Testis (tissue), 2 donors: Measurements from ENCODE around the gene GRIK1.

Experiments
- CTCF ChIP-seq, 3 experiments: fragments of 450-650 bp in 2 of 3; fragments of 200-600 bp in 1 of 3; sonication (generic) in 1 of 3; IDR thresholded peaks; one replicate each; pipeline ENCODE4 v1.5.1; 2016 to 2019; ENCODE audit warnings: antibody characterized with exemption in 3 of 3, mild to moderate bottlenecking in 2 of 3, moderate library complexity in 1 of 3
- POLR2A ChIP-seq: fragments of 450-650 bp; IDR thresholded peaks from one replicate; pipeline ENCODE4 v1.6.1; 2017; ENCODE audit warnings: antibody characterized with exemption, mild to moderate bottlenecking, moderate library complexity

DNA sequence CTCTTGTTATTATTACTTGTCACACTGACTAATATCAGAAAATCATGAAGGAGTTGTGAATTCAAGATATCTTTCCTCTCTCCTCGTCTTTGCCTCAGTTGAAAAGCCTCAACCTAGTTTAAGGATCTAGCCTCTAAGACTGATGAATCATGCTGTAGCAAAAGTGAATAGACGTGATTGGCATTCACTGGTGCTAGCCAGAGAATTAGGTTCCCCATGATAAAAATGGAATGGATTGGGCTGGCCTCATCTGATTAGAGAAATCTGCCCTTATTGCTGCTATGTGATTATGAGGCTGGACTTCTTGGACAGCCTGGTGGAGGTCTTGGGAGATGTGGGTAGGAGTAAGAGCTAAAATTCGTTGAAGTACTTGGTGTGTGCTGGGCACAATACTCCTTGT lies 432.8 kb downstream of the GRIK1 start:
- TF ChIP-seq CTCF (IDR thresholded peaks at IDR 0.05) (no peak), POLR2A (no peak)
